HG03432 (cell line): ENCODE data around the gene MYRIP.

Experiments
- ATAC-seq: cut with Tn5 transposase; IDR thresholded peaks from one replicate; pipeline ENCODE4 v1.9.1; 2021; ENCODE audit warnings: mild to moderate bottlenecking, moderate library complexity; ENCODE audit not compliant: unreplicated experiment

The MYRIP gene

DNA sequence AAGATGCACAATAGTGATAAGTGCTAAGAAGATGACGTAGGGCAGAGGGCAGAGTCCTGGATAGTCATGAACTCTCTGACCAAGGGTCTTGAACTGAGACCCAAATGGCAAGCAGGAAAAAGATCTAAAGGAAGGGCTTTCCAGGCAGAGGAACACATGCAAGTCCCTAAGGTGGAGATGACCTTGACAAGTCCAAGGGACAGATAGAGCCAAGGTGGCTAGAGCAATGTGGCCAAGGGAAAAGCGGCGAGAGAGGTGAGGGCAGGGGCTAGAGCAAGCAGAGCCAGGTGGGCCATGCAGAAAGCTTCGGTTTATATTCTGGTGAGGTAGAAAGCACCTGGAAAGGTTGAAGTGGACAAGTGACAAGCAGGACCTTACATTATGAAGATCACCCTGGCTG lies 414.4 kb downstream of the MYRIP start:
- ATAC-seq, result no peak

DNA sequence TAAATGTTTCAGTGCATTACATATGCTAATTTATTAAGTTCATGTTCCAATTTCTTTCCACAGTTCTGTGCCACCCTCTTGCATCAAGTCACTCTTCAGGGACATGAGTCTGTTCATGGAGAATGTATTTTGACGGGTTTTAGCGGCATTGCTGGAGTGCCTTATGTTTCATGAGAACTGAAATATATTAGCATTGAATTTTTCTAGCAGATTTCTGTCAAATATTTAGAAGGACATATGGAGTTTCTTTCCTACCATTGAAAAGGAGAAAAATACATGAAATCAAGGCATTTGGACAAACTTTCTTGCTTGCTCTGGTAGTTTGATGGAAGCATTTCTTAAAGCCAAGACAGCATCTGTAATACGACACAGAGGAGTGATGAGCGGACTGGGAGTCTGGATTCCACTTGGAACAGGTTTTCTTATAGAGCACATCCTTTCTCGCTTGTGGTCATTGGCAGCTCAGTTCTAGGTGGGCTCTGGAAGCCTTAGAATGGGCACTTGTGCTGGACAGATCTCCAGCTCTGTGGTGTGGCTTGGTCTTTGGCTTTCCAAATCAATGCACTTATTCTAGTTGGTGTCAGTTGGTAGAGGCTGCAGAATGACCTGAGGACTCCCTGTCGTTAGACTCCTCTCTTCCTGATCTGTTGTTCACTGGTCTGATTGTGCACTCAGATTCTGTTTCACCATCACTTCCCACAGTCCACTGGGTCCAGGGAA lies 415.5 kb downstream of the MYRIP start:
- ATAC-seq, result no peak

DNA sequence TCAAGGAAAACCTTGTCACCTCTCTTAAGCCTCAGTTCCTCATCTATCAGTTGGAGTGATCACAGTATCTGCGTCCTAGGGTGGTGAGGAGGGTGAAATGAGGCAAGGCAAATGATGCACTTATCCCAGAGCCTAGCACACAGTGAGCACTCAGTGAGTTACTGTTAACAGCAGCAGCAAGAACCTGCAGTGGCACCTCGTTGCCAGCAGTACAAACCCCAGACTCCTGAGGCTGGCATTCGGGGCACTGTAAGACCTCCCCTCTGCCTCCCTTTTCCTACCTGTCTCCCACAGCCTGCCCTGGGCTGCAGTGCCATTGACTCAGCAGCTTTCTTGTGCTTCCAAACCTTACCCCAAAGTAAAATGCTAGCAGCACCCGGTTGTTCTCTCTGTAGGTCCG lies 417.2 kb downstream of the MYRIP start:
- no peak for ATAC-seq

DNA sequence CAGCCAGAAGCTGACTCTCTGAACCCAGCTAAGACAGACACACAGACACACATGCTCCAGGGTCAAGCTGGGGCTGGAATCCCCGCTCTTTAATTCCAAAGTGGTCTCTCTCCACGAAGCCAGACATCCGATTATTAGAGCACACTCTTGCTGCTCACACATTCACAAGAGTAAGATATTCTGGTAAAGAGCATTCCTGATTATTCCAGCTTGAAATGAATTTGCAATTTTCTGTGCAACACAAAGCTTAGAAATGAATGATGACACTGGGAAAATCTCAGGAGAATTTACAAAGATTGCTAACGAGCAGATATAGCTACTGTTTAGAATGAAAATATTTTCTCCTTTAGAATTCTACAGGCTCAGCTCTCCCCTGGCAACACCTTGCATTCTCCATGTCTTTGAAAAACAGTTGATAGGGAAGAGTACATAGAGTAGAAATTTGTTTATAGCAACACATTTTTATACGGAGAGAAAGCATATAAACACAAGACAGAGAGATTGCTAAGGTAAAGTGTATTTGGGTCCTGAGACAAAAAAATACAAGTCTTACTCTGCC lies 419.5 kb downstream of the MYRIP start:
- ATAC-seq, result no peak

DNA sequence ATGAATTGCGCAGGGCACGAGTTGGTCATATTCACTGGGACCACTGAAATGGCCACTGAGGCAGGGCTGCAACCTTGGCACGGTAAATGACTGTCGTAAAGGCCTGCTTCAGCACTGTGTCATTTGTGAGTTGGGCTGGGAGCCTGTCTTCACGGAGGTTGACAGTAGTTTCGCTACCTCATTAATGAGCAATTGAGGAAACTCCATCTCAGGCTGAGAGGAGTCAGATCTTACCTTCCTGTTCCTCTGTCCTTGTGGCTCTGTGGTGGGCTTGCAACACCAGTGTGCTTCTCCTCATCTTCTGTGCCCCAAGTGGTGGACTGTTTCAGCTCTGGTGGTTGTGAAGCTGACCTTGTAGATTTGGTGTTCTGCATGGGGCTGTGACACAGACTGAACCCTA lies 420.0 kb downstream of the MYRIP start:
- no peak for ATAC-seq

DNA sequence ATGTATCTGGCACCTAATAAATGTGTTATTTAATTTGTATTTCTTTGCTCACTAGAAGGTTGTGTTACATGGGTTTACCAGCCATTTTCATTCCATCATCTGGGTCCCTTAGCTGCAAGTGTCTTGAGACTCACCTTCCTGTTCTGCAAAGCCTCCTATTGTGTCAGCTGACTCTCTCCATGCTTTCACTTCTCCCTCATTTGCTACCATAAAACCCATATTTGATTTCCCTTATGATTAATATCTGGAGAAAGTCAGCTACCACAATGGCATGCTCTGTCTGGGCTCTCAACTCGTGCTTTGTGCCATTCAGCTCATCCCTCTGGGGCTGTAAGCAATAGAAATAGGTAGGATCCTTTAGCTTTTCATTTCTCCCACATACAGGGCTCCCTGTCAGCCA lies 420.6 kb downstream of the MYRIP start:
- ATAC-seq, result no peak

DNA sequence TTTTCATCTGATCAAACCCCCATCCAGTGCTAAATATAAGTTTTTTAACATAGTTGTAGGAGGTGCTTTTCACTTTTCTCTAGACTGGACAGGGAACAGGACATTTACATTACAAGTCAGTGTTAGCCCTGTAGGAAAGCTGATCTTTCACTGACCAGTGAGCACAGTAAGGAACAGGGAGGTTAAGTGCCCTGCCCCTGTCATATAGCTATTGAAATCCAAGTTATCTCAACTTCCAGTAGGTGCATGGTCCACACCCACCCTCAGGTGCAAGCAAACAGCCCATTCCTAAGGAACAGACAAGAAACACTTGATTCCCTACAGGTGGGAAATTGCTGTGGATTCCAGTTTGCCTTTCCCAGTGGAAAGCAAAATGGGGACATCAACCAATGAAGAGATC lies 421.0 kb downstream of the MYRIP start:
- no peak for ATAC-seq

DNA sequence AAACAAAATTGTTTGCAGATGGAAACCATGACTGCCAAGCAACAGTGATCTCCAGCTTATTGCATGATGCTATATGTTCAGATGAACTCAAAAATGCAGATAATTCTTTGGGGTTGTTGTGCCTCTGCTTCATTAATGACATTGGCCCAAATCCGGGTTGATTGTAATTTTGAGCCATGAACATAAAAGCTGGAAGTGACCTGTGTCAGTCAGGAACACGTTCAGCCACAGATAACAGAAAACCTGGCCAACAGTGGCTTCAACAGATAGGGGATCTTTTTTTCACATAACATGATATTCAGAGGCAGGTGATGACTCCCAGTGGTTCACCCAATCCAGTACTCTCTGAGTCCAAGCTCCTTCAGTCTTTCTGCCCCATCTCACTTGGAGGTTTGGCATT lies 423.2 kb downstream of the MYRIP start:
- ATAC-seq, result no peak

DNA sequence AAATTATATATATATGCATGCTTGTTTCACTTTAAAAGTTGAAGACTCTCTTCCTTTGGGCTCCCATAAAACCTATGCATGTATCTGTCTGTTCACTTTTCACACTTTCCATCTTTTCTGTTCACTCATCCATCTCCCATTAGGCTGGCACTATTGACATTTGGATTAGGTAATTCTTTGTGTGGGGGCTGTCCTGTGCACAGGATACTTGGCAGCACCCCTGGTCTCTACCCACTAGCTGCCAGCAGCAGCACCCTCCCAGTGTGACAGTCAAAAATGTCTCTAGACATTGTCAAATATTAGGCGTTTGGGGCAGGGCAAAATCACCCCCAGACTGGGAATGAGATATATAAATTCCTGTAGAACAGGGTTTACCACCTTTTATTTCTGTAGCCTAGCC lies 427.8 kb downstream of the MYRIP start:
- ATAC-seq, result no peak

DNA sequence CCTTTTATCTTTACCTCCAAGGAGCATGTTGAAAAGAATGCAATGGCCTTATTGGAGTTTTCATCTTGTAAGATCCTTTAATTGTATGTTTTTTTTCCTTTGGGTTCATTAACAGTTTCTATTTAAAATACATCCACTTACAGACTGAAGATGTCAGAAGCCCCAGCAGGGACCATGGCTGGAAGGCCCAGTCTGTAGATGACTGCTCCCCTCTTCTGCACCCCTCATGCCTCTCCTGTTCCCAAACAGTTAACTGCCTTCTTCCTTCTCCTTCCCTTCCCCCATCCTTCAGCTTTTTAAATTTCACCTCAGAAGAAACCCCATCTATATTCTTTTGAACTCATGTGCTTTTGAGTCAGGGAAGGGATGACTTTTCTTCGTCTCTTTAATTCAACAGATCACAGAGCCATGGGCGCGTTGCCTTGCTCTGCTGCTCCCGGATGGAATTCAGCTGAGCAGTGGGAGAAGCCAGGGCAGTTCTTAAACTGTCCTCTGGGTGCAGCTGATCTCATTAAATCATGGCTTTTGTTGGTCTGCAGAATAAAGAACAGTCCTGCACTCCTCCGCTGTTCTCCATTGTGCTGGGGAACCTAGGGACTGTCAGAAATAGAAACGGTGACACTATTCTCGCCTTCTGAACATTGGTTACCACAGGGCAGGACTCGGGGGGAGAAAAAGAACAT lies 428.6 kb downstream of the MYRIP start:
- no peak for ATAC-seq

DNA sequence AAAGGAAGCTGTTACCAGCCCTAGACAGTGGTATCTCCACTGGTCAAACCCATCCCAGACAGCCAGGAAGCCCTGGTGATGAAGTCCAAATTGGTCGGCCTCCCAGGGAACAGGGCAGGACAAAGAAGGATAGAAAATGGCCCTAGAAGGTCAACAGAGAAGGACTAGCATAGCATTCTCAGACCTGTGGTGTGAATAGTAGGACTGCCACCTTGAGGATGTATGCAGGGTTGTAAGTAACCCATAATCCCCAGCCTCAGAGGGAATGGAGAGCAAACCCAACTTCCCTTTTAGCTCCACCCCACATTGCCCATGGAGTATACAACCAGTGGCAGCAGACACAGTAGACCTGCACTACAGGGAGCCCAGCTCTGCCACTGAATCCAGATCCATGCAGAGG lies 431.5 kb downstream of the MYRIP start:
- ATAC-seq, result no peak

DNA sequence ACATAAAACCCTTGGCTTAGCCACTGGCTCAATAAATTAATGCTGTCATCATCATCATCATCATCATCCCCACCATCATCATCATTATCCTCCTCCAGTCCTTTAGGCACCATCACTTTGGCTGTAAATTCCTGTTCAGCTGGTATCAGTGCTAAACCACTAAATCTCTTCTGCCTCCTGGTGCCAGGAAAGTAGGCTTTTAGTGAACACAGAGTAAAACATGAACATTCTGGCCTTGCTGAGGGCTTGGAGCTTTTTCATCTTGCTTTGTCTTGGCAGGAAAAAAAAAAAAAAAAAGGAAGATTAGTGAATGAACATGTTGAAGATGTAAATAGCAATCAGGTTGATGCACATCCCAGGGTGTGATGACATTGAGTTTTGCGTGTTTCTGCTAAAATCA lies 432.8 kb downstream of the MYRIP start:
- ATAC-seq, result no peak

DNA sequence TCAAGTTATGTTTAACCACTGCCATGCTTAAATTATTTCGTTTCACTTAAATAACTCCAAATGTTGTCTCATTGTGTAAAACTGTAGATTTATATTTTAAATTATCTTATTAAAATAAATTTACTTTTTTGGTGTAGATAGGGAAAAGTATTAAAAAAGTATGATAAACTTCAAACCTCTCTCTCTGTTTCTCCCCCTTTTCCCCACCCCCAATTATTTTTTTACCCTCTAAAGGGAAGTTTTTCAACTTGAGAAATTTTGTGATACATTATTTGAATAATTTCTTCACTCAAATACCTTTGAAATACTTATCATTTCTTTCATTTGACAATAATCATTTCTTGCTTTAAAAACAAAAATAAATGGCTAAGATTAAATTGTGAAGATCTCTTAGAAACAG lies 433.2 kb downstream of the MYRIP start:
- ATAC-seq, result no peak

DNA sequence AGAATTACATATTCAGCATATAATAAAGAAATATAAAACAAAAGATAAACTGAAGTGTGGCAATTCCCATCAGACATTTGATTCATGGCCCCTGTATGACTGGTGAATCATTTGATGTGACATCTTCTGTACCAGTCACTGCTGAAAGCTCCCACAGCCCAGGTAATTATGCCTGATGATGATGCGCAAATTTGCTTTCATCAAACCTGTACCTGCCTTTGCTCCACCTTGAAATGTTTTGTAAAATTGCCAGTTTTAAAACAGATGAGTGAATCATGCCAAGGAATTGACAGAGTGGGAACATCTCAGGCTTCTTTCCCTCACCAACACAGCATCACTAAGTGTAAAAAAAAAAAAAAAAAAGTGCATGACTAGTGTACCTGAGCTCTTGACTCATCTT lies 433.6 kb downstream of the MYRIP start:
- no peak for ATAC-seq

DNA sequence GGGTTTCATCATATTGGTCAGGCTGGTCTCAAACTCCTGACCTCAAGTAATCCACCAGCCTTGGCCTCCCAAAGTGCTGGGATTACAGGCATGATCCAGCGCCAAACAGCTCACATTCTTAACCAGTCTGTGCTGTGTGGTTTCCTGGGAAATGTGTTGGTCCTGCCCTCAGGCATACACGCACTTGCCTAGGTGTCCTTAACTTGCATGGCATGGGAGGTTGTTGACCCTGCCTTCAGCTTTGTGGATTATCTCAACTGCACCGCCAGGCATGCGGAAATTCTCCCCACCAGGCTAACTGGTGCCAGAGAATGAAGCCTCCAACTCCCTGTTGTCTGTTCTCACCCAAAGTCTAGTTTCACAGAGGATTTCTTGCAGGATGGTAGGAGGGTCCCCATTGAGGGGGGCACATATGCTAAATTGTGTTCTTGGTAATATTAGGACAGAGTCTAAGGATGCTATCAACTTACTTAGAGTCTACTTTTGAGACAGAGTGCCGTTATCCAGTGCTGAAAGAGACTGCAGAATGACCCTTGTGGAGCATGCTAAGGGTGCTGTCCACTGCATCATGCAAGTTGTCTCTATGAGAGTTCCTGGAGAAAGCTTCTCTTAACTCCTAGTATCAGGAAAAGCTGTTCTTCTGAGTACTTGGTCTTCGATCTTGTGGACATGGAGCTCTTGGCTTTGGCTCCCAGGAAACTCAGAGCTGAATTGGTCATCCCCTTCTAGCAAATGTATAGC lies 438.5 kb downstream of the MYRIP start:
- no peak for ATAC-seq

DNA sequence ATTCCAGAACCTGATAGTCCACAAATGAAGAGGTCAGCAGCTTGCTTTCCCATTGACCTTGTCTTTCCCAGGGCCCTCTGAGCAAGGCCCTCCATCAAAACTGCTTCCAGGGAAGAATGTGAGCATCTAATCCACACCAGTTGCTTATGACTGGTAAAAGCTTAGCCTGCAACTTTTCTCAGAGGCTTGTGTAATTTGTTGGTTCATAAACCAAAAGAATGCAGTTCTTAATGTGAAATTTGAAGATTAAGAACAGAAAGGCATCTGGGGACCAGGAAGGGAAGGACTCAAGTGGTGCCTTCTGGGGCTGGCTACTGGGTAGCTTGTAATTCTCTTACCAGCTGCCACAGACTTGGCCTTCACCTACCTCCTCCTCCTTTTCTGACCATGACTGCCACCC lies 439.2 kb downstream of the MYRIP start:
- no peak for ATAC-seq

DNA sequence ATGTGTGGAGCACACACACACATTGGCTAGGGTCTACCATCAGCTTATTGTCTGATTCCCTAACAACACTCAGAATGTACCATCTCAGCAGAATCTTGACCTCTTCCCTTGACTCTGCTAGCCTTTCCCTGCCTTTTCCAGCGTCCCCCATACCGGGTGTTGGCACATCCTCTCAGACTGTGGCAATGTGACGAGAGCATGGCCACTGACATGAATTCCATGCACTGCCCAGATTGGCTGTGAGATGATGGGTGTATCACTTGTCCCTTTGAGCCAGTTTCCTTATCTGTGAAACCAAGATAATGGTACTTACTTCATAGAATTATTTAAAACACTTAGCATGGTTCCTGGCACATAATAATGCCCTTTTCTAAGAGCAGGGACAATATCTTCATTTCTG lies 439.8 kb downstream of the MYRIP start:
- no peak for ATAC-seq

DNA sequence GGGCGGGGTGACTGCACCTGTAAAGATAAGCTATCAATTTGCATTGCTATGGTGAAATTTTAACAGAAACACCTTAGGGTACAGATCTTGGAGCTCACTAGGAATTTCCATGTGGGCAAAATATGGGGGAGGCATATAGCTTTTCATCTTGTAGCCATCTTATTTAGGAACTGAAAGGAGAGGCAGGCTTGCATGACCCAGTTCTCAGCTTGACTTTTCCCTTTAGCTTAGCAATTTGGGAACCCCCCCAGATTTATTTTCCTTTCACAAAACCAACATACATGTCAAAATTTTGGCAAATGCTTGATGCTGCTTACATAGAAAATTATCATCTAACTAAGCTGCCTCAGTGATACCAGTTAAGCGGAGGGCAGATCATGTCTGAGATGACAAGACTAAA lies 445.1 kb downstream of the MYRIP start:
- ATAC-seq, result no peak

DNA sequence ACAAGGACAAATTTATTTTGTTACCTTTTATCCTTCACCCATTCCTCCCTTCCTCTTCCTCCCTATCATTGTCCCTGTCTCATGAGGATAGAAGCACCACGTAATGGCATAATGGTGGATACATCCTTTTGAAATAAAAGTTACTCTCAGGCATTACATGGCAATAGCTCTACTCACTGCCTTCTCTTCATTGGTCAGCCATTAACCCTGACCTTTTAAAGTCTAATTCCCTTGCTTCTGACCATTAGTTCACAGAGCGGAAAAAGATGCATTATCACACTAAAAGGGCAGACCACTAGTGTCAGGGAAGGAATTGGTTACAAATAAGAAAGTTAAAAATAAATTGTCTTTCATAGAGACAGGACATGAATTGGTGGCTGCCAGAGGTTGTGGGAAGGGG lies 445.5 kb downstream of the MYRIP start:
- no peak for ATAC-seq

DNA sequence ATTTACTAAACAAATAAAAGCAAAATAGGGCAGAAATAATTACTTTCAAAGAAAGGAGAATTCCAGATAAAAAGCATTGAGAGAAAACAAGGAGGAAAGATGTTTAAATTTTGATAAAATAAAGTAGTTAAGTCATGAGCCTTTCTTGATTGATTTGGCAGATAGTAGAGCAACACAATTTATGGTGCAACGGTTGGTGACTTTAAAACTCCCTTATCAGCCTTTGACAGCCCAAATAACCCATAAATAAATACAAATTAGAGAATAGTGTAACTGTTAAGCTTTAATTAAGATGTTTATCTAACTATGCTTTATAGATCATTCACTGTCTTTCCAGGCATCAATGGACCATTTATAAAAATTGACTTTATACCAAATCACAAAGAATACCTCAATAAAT lies 446.1 kb downstream of the MYRIP start:
- no peak for ATAC-seq

DNA sequence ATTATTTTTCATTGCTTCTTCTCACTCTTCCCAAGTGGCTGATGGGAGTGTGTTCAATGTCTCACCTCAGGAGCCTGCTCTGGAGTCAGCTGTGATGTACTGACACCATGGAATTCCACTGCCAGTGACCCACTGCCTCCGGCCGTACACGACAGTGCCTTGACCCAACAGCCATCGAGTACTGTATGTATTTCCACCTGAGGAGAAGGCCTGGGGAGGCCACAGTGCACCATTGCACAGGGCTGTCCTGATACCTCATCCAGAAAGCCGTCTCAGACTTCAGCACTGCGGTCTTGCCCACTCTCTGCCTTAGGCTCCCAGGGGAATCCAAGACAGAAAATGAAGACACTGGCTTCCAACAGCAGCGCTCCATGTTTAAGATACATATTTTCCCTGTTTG lies 448.7 kb downstream of the MYRIP start:
- ATAC-seq, result no peak

DNA sequence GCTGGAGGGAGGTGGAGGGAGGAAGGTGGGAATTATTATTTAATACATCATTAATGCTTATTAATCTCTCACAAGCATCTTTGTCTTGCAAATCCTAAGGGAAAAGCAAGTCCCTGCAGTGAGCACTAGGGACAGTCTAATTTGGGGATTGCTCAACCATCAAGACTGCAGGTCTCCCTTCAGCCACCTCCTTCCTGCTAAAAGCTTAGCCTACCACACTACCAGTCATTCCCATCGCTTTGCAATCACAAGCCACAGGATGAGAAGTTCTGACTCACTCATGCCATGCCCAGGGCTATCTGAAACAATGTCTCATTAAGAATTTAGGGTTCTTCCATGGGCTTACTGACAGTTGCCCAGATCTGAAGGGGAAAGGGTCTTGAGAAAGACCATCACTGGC lies 449.1 kb downstream of the MYRIP start:
- ATAC-seq, result no peak
